Measurements from ENCODE around the gene FKBP8.

Gene FKBP8

DNA sequence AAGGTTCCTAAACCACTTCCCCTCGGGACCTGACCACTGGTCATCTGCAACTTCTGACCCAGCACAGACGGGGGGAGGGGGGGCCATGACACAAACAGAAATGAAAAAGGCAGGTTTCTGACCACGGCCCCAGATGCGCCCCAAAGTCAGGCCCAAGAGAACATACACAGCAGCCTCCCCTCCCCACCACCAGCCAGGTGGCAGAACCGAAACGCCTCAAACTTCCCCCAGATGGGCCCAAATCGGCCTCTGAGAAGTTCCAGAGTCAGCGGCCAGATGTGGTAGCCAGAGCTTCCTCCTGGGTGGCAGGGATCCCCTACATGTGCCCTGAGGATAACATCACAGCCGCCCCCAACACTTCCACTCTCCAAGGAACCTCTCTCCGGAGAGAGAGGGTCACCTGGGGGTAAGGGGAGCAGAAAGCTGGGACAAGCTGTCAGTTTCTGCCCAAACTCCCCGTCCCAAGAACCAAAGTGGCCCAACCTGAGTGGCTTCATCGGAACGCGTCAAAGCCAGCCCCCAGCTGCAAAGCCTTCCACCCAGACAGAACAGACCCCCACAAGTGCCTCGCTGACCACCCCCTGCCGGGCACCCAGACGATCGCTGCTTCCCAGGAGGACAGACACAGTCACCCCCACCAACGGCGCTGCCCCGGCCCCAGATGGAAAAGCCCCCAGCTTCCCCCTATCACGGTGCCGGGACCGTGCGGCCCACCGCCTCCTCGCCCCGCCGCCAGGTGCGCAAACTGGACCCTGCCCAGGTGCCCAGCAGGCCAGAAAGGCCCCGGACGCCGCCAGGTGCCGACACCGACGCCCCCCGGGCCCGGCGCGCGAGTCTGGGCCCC, 22.3 kb downstream of the FKBP8 start:
- DNase-seq = peak in 1 of 2 donors; percentile 10

- DNase-seq = peak; percentile 42 to 56
These were observed 23.2 kb downstream of the FKBP8 start for GRCh38 chr19:18519962-18520847.

GRCh38 chr19:18518639-18519038, 24.7 kb downstream of the FKBP8 start:
- no peak for DNase-seq

- no peak for DNase-seq
These were observed 25.8 kb downstream of the FKBP8 start for GRCh38 chr19:18517606-18518005.

GRCh38 chr19:18515959-18516358, 27.4 kb downstream of the FKBP8 start:
- no peak for DNase-seq

GRCh38 chr19:18514800-18515682, 28.3 kb downstream of the FKBP8 start:
- no peak for DNase-seq

- DNase-seq = no peak
These were observed 29.5 kb downstream of the FKBP8 start for GRCh38 chr19:18513868-18514267.

DNA sequence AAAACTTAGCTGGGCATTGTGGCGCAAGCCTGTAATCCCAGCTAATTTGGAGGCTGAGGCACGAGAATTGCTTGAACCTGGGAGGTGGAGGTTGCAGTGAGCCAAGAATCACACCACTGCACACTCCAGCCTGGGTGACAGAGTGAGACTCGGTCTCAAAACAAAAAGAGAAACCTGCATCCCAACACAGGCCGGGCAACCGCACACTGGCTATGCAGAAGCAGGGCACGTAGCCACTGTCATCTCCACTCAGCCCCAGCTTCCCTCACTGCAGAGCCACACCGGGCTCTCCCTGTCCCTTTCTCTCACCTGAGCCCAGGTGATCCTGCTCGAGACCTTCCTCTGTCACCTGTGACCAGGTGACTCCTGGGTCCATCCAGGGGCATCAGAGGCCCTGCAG, 33.2 kb downstream of the FKBP8 start:
- DNase-seq = no peak

DNA sequence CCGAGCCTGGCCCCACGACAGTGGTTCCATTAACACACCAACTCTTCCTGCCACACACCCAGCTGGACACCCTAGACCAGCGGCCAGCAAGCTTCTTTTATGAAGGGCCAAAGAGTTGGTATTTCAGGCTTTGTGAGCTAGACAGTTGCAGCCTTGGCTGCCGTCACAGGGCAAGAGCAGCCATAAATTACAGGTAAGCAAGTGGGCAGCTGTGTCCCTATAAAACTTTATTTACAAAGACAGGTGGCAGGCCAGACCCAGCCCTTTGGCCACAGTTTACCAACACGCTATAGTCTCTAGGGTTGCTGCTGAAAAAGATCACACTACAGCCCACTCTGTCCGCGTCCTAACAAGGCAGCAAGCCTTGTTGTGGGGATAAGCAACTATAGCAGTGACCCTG, 34.8 kb downstream of the FKBP8 start:
- no peak for DNase-seq

GRCh38 chr19:18507727-18508440, 35.5 kb downstream of the FKBP8 start:
- no peak for DNase-seq

GRCh38 chr19:18507021-18507726, 36.2 kb downstream of the FKBP8 start:
- DNase-seq = no peak

- no peak for DNase-seq
These were observed 37.1 kb downstream of the FKBP8 start for GRCh38 chr19:18506101-18506930.

DNA sequence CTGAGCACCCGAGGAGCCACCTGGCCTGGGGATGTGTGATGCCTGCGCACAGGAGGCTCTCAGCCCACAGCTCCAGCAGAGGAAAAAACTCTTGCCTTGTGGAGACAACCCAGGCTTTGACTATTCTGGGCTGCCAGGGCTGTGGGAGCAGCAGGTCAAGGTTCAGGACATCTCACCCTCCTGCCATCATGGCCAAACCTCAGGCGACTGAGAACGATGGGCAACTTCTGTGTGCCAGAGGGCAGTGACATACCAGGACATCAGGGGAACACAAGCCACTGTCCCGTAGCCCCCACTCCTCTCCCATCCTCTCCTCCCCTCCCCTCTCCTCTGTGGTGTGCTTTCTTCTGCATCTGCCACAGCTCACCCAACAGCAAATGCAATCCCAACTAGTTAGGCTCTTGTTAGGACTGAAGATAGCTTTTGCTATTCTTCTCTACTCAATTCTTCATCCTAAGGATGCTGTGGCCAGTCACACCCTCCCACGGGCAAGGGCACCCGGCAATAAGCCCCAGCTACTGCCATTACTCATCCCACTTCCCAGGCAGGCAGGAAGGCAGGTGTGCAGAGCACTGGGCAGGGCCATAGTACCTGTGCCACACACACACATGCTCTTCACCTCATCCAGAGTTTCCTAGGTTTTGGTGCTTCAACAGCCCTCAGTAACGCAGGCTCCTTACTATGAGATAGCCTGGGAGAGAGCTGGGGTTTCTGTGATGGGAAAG, 38.3 kb downstream of the FKBP8 start:
- DNase-seq = no peak

DNA sequence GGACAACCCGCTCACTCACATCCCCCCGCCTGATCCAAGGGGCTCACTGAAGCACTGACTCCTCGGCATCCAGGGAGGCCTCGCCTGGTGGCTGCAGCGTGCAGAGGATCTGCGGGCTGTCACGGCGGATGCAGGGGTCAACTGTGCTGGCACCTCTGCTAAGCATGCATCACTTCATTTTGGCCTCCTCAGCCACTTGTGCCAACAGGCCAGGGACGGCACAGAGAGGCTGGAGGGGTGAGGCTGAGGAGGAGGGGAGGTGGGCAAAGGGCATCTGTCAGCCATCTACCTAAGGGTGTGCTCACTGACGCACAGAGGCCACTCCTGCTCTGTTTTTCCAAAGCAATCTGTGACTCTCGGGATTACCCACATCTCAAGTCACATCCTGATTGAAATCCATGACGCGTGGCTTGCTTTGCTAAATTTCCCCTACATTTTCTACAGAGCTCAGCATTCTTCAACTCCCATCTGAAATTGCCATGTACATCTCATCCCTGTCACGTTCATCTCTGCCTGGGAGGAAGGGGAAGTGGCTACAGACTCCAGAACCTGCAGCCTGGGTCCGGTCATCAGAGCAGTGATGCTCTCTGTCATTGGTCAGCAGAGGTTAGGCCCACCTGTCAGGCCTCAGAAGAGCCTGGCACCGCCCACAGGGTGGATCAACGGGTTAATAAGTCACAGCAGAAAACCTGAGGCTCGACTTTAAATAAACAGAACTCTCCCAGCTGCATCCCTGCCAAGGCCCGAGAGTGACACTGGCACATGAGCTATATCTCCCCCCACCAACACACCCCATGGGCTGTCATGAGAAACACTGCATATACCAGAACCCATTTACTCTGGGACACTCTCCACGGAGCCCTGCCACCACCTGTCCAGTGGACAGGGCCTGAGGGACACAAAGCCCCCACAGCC, 39.1 kb downstream of the FKBP8 start:
- no peak for DNase-seq

DNA sequence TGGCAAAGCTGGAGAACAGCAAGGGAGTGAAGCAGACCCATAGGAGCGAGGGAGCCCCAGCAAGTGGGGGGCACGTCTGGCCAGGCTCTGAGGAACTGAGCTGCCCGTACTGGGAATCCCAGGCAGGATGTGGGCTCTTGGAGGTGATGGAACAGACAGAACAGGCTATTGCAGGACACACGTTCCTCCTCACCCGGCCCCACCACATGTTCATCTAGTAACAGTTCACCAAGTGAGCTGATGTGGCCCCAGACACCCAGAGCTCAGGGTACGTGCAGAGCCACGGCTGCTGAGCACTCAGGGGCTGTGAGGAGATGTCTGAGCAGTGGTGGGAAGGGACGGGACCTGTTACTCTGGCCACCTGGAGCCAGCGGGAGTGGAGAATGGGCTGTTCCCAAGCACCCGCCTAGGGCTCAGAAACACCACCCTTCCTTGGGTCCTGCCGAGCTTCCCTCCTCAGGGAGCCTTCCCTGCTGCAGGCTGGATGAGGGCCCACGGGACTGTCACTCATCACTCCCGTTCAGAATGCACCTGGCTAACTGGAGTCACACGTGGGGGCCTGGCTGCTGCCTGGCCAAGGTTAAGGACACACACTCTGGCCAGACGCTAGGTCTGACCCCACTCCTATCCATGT, 39.9 kb downstream of the FKBP8 start:
- no peak for DNase-seq

DNA sequence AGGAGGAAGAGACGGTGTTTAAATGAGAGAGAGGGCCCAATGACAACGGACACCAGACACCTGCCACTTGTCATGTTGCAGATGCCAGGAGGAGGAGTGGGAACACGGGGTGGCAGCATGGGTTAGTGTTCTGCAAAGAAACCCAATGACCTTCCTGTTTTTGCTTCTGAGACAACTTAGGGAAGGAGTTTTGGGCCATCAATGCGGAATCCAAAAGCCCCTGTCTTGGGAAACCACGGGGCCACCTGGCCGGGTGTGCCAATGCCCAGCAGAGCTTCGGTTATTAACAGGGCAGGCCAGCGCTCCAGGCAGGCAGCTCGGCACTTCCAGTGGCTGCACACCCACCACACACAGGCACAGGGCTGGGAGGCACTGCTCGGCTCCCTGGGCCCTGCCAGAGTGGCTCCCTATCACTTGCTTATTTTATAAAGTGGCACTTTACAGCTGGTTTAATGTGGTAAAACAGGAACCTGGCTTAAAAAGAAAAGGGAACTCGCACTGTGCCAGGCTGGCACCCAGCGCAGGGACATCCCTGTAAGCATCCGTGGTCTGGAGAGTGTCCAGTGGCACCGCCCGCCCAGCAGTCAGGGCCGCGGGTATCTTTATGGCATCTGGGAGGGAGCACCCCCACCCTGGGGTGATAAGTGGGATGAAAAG, 40.6 kb downstream of the FKBP8 start:
- no peak for DNase-seq

- DNase-seq = no peak
These were observed 41.1 kb downstream of the FKBP8 start for GRCh38 chr19:18502246-18502637.

- no peak for DNase-seq
These were observed 41.5 kb downstream of the FKBP8 start for GRCh38 chr19:18501832-18502231.
